Erythroblast (primary cell): Measurements from ENCODE around the gene LRMDA.

Source experiments
- GATA1 ChIP-seq: IDR thresholded peaks from 2 replicates; pipeline ENCODE4 v1.6.1; 2011; ENCODE audit warnings: low read depth, mild to moderate bottlenecking, control low read depth, low read length, moderate library complexity
- POLR2A ChIP-seq: IDR thresholded peaks from 2 replicates; pipeline ENCODE4 v1.6.1; 2011; ENCODE audit warnings: mild to moderate bottlenecking, low read length

- TF ChIP-seq POLR2A (no peak), GATA1 (no peak)
These were observed 944.3 kb downstream of the LRMDA start for GRCh38 chr10:76375761-76376160.
